ENCODE measurements around the gene GTF2A1. TPM values are rescaled to one million over a fixed set of nuclear protein-coding genes. Genes with fewer than 3 reads are reported as not detected.

GTF2A1 gene
- total and polyA plus RNA-seq, 7 donors = 8.1 to 45.1 (median 25.5) TPM

GRCh38 chr14:81200054-81200453, 20.7 kb downstream of the GTF2A1 start:
- H3K4me3 ChIP-seq = no peak overlapping the region
- peaks cover 7 to 69% of the 10 kb centered on the region in 2 donors for H3K36me3 ChIP-seq (ENCODE audit: insufficient read depth in 1 of 2, low read depth in 1 of 2)
- peaks cover 23% of the 10 kb centered on the region for H3K4me1 ChIP-seq
- H3K9me3 ChIP-seq = no peaks in the 10 kb centered on the region
- 90 to 93% (median 92%) methylated on average over 6 of the region's 6 CpGs for WGBS, 3 donors
- H3K27ac ChIP-seq = no peak overlapping the region
- DNase-seq = no peak
- intact Hi-C loops (cut with DNase I) = no loop called here
- no peak for ATAC-seq
- no peaks in the 10 kb centered on the region for H3K27me3 ChIP-seq (ENCODE audit: insufficient read depth in 3 of 3, low read length in 2 of 3)
- TF ChIP-seq CTCF (IDR thresholded peaks at IDR 0.05) = no peak

DNA sequence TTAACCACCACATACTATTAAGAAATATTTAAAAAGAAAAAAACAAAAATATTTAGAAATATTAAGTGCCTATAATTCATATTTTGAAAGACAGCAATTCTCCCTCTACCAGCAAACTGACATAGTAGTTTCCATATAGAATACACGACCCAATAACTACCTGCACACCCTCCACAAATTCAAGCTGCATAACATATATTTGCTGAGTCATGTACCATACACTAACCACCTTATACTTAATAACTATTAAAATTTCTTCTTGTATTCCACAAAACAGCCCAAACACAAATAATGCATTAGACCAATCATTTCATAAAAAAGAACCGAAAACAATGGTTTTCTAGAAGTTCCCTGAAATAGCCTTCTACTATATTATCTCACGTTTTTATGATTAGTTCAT, 21.7 kb downstream of the GTF2A1 start:
- H3K4me1 ChIP-seq = peaks cover 15% of the 10 kb centered on the region
- peaks cover 7 to 78% of the 10 kb centered on the region in 2 donors for H3K36me3 ChIP-seq (ENCODE audit: insufficient read depth in 1 of 2, low read depth in 1 of 2)
- DNase-seq (no peak), ATAC-seq (no peak)
- H3K27ac ChIP-seq = no peak overlapping the region
- no peaks in the 10 kb centered on the region for H3K27me3 ChIP-seq (ENCODE audit: insufficient read depth in 3 of 3, low read length in 2 of 3)
- H3K4me3 ChIP-seq = no peak overlapping the region
- no peaks in the 10 kb centered on the region for H3K9me3 ChIP-seq
- intact Hi-C loops (cut with DNase I) = no loop called here
- 89 to 94% (median 90%) methylated on average over 3 of the region's 3 CpGs for WGBS, 3 donors
- TF ChIP-seq CTCF (IDR thresholded peaks at IDR 0.05) = no peak

- ATAC-seq = no peak
- Histone ChIP-seq H3K27ac (no peak overlapping the region), H3K4me1 (peaks cover 12% of the 10 kb centered on the region), H3K36me3 (ENCODE audit: insufficient read depth in 1 of 2, low read depth in 1 of 2) (peaks cover 7 to 83% of the 10 kb centered on the region in 2 donors), H3K9me3 (no peaks in the 10 kb centered on the region), H3K4me3 (no peak overlapping the region), H3K27me3 (ENCODE audit: insufficient read depth in 3 of 3, low read length in 2 of 3) (no peaks in the 10 kb centered on the region)
- no peak for DNase-seq
- 96 to 98% (median 97%) methylated on average over 2 of the region's 2 CpGs for WGBS, 3 donors
- intact Hi-C loops (cut with DNase I) = no loop called here
- no peak for TF ChIP-seq CTCF (IDR thresholded peaks at IDR 0.05)
Measured at GRCh38 chr14:81198651-81199050, 22.1 kb downstream of the GTF2A1 start.

- TF ChIP-seq CTCF (IDR thresholded peaks at IDR 0.05) = no peak
- ATAC-seq (no peak), DNase-seq (no peak)
- intact Hi-C loops (cut with DNase I) = no loop called here
- 85 to 92% (median 89%) methylated on average over 3 of the region's 3 CpGs for WGBS, 3 donors
- Histone ChIP-seq H3K4me1 (no peaks in the 10 kb centered on the region), H3K27me3 (ENCODE audit: insufficient read depth in 3 of 3, low read length in 2 of 3) (no peaks in the 10 kb centered on the region), H3K27ac (no peak overlapping the region), H3K9me3 (no peaks in the 10 kb centered on the region), H3K36me3 (ENCODE audit: insufficient read depth in 1 of 2, low read depth in 1 of 2) (peaks cover 6 to 82% of the 10 kb centered on the region in 2 donors), H3K4me3 (no peak overlapping the region)
Measured at GRCh38 chr14:81193924-81194633, 26.7 kb downstream of the GTF2A1 start.

GRCh38 chr14:81192594-81192993, 28.2 kb downstream of the GTF2A1 start:
- H3K27me3 ChIP-seq (ENCODE audit: insufficient read depth in 3 of 3, low read length in 2 of 3) = no peaks in the 10 kb centered on the region
- H3K36me3 ChIP-seq (ENCODE audit: insufficient read depth in 1 of 2, low read depth in 1 of 2) = peaks cover 6 to 84% of the 10 kb centered on the region in 2 donors
- ATAC-seq (no peak), DNase-seq (no peak)
- H3K4me3 ChIP-seq = no peak overlapping the region
- no peak overlapping the region for H3K27ac ChIP-seq
- TF ChIP-seq CTCF (IDR thresholded peaks at IDR 0.05) = no peak
- intact Hi-C loops (cut with DNase I) = no loop called here
- WGBS, 3 donors = 82 to 90% (median 85%) methylated on average over 2 of the region's 2 CpGs
- H3K9me3 ChIP-seq = no peaks in the 10 kb centered on the region
- H3K4me1 ChIP-seq = no peaks in the 10 kb centered on the region
